OCI-LY7 (cell line): ENCODE results near the gene DGKQ. TPM values are rescaled to one million over a fixed set of nuclear protein-coding genes. Genes with fewer than 3 reads are reported as not detected.

Experiments used
- BruUV-seq: library from RNA; stranded (reverse); fragments of 400-500 nt; replicated peaks from 2 replicates; lab custom pipeline; 2021; lab: Mats Ljungman, UMichigan
- CTCF ChIA-PET: fragments of 300-600 bp; sonication (Branson Sonifier 250); formaldehyde crosslinking; loops from one replicate; lab custom pipeline; 2022; ENCODE audit warnings: antibody characterized with exemption; ENCODE audit not compliant: unreplicated experiment; lab: Charles Lee
- POLR2A ChIA-PET: fragments of 300-600 bp; sonication (Branson Sonifier 250); formaldehyde crosslinking; loops from one replicate; lab custom pipeline; 2022; ENCODE audit warnings: antibody characterized with exemption; lab: Charles Lee
- DNase-seq: peaks from one replicate; pipeline ENCODE4 v3.0.0-alpha.2; 2015; ENCODE audit warnings: low spot score
- H2AFZ ChIP-seq: fragments of 200-600 bp; sonication (generic), shearing (Covaris generic); 2 replicates; pipeline ENCODE4 v1.6.1; 2014; ENCODE audit warnings: mild to moderate bottlenecking, antibody characterized with exemption, low read length, moderate library complexity
- H3K27ac ChIP-seq: fragments of 200-600 bp; sonication (generic); 2 replicates; pipeline ENCODE4 v1.5.1; 2014; ENCODE audit warnings: mixed run types, low read depth, mild to moderate bottlenecking, moderate library complexity, low read length, inconsistent platforms; ENCODE audit not compliant: poor library complexity, severe bottlenecking
- H3K36me3 ChIP-seq: fragments of 200-600 bp; sonication (generic); 2 replicates; pipeline ENCODE4 v1.6.1; 2014; ENCODE audit warnings: mild to moderate bottlenecking, antibody characterized with exemption, low read length, moderate library complexity, mixed read lengths; ENCODE audit not compliant: insufficient read depth
- H3K4me1 ChIP-seq: fragments of 200-600 bp; sonication (generic); 2 replicates; pipeline ENCODE4 v1.5.1; 2014; ENCODE audit warnings: mild to moderate bottlenecking, low read length; ENCODE audit not compliant: insufficient read depth, poor library complexity, severe bottlenecking
- H3K4me2 ChIP-seq: fragments of 200-600 bp; sonication (generic); 2 replicates; pipeline ENCODE4 v1.6.1; 2014; ENCODE audit warnings: mild to moderate bottlenecking, low read length
- H3K4me3 ChIP-seq: fragments of 200-600 bp; sonication (generic); 2 replicates; pipeline ENCODE4 v1.5.1; 2014; ENCODE audit warnings: mild to moderate bottlenecking, low read depth, low read length; ENCODE audit not compliant: poor library complexity, severe bottlenecking
- H3K79me2 ChIP-seq: fragments of 200-600 bp; sonication (generic); 2 replicates; pipeline ENCODE4 v1.6.1; 2016; ENCODE audit warnings: low read depth, mild to moderate bottlenecking, low read length, moderate library complexity, mixed read lengths; ENCODE audit not compliant: insufficient read depth
- H3K9me2 ChIP-seq: fragments of 200-600 bp; sonication (generic); 2 replicates; pipeline ENCODE4 v1.6.1; 2016; ENCODE audit warnings: mild to moderate bottlenecking, low read length, mixed read lengths; ENCODE audit not compliant: insufficient read depth
- H3K9me3 ChIP-seq: fragments of 200-600 bp; sonication (generic); 2 replicates; pipeline ENCODE4 v1.6.1; 2014; ENCODE audit warnings: mild to moderate bottlenecking, mixed run types, low read length, mixed read lengths
- H4K20me1 ChIP-seq: fragments of 200-600 bp; sonication (generic); 2 replicates; pipeline ENCODE4 v1.6.1; 2014; ENCODE audit warnings: mild to moderate bottlenecking, antibody characterized with exemption, low read length, moderate library complexity, mixed read lengths; ENCODE audit not compliant: insufficient read depth
- CTCF ChIP-seq: fragments of 200-600 bp; sonication (generic); conservative IDR thresholded peaks from 2 replicates; pipeline ENCODE4 v1.5.1; 2014; ENCODE audit warnings: mild to moderate bottlenecking, antibody characterized with exemption, low read length, moderate library complexity, mixed read lengths
- EZH2phosphoT487 ChIP-seq: fragments of 200-600 bp; sonication (generic); IDR thresholded peaks from 2 replicates; pipeline ENCODE4 v1.6.1; 2018; ENCODE audit warnings: low read depth, borderline replicate concordance, mild to moderate bottlenecking, mixed run types, antibody characterized with exemption, low read length, moderate library complexity, mixed read lengths
- intact Hi-C: fragments of 100-400 bp; cut with micrococcal nuclease; formaldehyde crosslinking; loops from one replicate; pipeline ENCODE4 v1.10.0; 2022; ENCODE audit not compliant: unreplicated experiment
- total RNA-seq, 2 experiments: library from RNA; depleted of rRNA in 1 of 2; stranded (reverse); fragments of >200 nt in 1 of 2; shearing (Covaris generic) in 1 of 2; gene quantifications; 2 replicates each; pipeline ENCODE4 v1.2.3, GENCODE V29; 2014 to 2022

DGKQ gene
- total RNA-seq, 2 experiments from 2014 or later, result 11.3 to 15.2 TPM

GRCh38 chr4:984336-985054 lies 11.1 kb upstream of the DGKQ start:
- ChIA-PET POLR2A (interaction anchor here (0.7 kb wide), 1 partner anchor 1302 kb away, joined by 3 read pairs; no protein-coding TSS in a partner anchor), CTCF (no interaction called here)
- BruUV-seq, result no TSS peak
- no peak overlapping the region for H3K4me3 ChIP-seq
- intact Hi-C loops, result loop anchor here (5.0 kb wide), 1 partner anchor 92 kb away; no protein-coding TSS in a partner anchor
- no peak for DNase-seq
- no peak for TF ChIP-seq CTCF
- TF ChIP-seq EZH2phosphoT487, result no peak
- H4K20me1 ChIP-seq, result no peaks in the 10 kb centered on the region
- no peaks in the 10 kb centered on the region for H3K4me1 ChIP-seq
- no peak overlapping the region for H3K27ac ChIP-seq
- H3K36me3 ChIP-seq, result no peaks in the 10 kb centered on the region
- no peaks in the 10 kb centered on the region for H3K9me2 ChIP-seq
- no peaks in the 10 kb centered on the region for H3K9me3 ChIP-seq
- no peaks in the 10 kb centered on the region for H3K79me2 ChIP-seq
- no peak overlapping the region for H2AFZ ChIP-seq
- H3K4me2 ChIP-seq, result no peak overlapping the region

DNA sequence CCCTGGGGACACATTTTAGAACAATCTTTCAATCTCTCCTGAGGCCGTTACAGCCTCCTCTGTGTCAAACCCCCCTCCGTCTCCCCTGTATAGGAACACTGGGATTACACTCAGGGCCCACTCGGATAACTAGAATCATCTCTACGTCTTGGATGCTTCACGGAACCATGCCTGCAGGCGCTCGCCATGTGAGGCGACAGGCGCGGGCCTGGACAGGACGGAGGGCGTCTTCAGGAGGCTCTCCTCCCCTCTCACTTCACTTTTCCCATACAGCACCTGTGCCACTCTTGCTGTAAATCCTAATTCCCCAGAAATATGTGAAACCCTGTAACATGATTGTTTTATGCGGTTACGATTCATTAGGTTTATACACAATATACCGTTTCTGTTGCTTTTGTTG lies 9.4 kb upstream of the DGKQ start:
- H3K4me3 ChIP-seq, result no peak overlapping the region
- intact Hi-C loops, result no loop called here
- CTCF ChIA-PET, result no interaction called here

More for the DNA sequence above, 9.4 kb upstream of the DGKQ start:
- POLR2A ChIA-PET, result no interaction called here
- Histone ChIP-seq H3K9me2 (no peaks in the 10 kb centered on the region), H3K4me2 (no peak overlapping the region), H3K36me3 (no peaks in the 10 kb centered on the region), H2AFZ (no peak overlapping the region), H4K20me1 (no peaks in the 10 kb centered on the region), H3K27ac (no peak overlapping the region), H3K79me2 (no peaks in the 10 kb centered on the region), H3K9me3 (no peaks in the 10 kb centered on the region), H3K4me1 (no peaks in the 10 kb centered on the region)
- TF ChIP-seq CTCF (no peak), EZH2phosphoT487 (no peak)
- no TSS peak for BruUV-seq
- DNase-seq, result no peak
